Ishikawa (cell line): ENCODE measurements around the gene KCNJ6.

Source experiments
- CEBPB ChIP-seq: IDR thresholded peaks from 2 replicates; pipeline ENCODE4 v1.6.1; 2012
- CREB1 ChIP-seq: IDR thresholded peaks from 2 replicates; pipeline ENCODE4 v1.6.1; 2012; ENCODE audit warnings: low read depth
- EGR1 ChIP-seq: IDR thresholded peaks from 2 replicates; pipeline ENCODE4 v1.6.1; 2012
- EP300 ChIP-seq: IDR thresholded peaks from 2 replicates; pipeline ENCODE4 v1.6.1; 2012; ENCODE audit warnings: borderline replicate concordance
- FOXM1 ChIP-seq: IDR thresholded peaks from 2 replicates; pipeline ENCODE4 v1.6.1; 2012; ENCODE audit warnings: low read depth, borderline replicate concordance
- MAX ChIP-seq: IDR thresholded peaks from 2 replicates; pipeline ENCODE4 v1.6.1; 2012
- NFIC ChIP-seq: IDR thresholded peaks from 2 replicates; pipeline ENCODE4 v1.6.1; 2012
- RAD21 ChIP-seq: IDR thresholded peaks from 2 replicates; pipeline ENCODE4 v1.6.1; 2012; ENCODE audit warnings: low read depth
- TAF1 ChIP-seq: IDR thresholded peaks from 2 replicates; pipeline ENCODE4 v1.6.1; 2012; ENCODE audit warnings: low read depth, mild to moderate bottlenecking
- TCF12 ChIP-seq: IDR thresholded peaks from 2 replicates; pipeline ENCODE4 v1.6.1; 2012; ENCODE audit warnings: low read depth
- TEAD4 ChIP-seq: IDR thresholded peaks from 2 replicates; pipeline ENCODE4 v1.6.1; 2012
- YY1 ChIP-seq: IDR thresholded peaks from 2 replicates; pipeline ENCODE4 v1.6.1; 2012; ENCODE audit warnings: low read depth
- ZBTB7A ChIP-seq: IDR thresholded peaks from 2 replicates; pipeline ENCODE4 v1.6.1; 2012; ENCODE audit warnings: low read depth
- TF ChIP-seq, protein P1 (sequence below): IDR thresholded peaks from 2 replicates; pipeline ENCODE4 v1.6.1; 2012
- TF ChIP-seq, protein P2 (sequence below): IDR thresholded peaks from 2 replicates; pipeline ENCODE4 v1.6.1; 2012; ENCODE audit warnings: low read depth, mild to moderate bottlenecking

Gene KCNJ6

DNA sequence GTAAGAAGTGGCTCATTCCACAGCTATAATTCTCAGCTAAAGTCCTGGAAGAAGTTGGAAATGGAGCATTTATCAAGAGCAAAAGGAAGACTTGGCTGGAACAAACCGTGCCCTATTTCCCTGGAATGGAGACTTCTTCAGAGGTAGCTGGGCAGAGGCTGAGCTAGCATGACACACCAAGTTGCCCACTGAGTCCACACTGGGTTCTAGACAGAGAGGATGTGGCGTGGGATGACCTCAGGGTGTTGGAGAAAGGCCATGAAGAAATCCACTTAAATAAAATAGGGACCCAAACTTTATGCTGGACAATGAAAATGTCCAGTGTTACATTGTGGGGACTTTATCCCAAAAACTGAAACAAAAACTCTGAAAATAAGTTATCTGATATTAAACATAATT is 116.2 kb downstream of the KCNJ6 start:
- no peak for TF ChIP-seq TCF12
- TF ChIP-seq EGR1 = no peak
- no peak for TF ChIP-seq FOXM1
- no peak for TF ChIP-seq ZBTB7A
- no peak for TF ChIP-seq NFIC
- no peak for TF ChIP-seq RAD21
- TF ChIP-seq YY1 = no peak
- TF ChIP-seq, protein P1, sequence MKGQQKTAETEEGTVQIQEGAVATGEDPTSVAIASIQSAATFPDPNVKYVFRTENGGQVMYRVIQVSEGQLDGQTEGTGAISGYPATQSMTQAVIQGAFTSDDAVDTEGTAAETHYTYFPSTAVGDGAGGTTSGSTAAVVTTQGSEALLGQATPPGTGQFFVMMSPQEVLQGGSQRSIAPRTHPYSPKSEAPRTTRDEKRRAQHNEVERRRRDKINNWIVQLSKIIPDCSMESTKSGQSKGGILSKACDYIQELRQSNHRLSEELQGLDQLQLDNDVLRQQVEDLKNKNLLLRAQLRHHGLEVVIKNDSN = no peak
- TF ChIP-seq, protein P2, sequence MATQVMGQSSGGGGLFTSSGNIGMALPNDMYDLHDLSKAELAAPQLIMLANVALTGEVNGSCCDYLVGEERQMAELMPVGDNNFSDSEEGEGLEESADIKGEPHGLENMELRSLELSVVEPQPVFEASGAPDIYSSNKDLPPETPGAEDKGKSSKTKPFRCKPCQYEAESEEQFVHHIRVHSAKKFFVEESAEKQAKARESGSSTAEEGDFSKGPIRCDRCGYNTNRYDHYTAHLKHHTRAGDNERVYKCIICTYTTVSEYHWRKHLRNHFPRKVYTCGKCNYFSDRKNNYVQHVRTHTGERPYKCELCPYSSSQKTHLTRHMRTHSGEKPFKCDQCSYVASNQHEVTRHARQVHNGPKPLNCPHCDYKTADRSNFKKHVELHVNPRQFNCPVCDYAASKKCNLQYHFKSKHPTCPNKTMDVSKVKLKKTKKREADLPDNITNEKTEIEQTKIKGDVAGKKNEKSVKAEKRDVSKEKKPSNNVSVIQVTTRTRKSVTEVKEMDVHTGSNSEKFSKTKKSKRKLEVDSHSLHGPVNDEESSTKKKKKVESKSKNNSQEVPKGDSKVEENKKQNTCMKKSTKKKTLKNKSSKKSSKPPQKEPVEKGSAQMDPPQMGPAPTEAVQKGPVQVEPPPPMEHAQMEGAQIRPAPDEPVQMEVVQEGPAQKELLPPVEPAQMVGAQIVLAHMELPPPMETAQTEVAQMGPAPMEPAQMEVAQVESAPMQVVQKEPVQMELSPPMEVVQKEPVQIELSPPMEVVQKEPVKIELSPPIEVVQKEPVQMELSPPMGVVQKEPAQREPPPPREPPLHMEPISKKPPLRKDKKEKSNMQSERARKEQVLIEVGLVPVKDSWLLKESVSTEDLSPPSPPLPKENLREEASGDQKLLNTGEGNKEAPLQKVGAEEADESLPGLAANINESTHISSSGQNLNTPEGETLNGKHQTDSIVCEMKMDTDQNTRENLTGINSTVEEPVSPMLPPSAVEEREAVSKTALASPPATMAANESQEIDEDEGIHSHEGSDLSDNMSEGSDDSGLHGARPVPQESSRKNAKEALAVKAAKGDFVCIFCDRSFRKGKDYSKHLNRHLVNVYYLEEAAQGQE = no peak
- TF ChIP-seq MAX = no peak
- no peak for TF ChIP-seq TAF1
- TF ChIP-seq EP300 = no peak
- no peak for TF ChIP-seq CREB1
- no peak for TF ChIP-seq TEAD4
- TF ChIP-seq CEBPB = no peak

DNA sequence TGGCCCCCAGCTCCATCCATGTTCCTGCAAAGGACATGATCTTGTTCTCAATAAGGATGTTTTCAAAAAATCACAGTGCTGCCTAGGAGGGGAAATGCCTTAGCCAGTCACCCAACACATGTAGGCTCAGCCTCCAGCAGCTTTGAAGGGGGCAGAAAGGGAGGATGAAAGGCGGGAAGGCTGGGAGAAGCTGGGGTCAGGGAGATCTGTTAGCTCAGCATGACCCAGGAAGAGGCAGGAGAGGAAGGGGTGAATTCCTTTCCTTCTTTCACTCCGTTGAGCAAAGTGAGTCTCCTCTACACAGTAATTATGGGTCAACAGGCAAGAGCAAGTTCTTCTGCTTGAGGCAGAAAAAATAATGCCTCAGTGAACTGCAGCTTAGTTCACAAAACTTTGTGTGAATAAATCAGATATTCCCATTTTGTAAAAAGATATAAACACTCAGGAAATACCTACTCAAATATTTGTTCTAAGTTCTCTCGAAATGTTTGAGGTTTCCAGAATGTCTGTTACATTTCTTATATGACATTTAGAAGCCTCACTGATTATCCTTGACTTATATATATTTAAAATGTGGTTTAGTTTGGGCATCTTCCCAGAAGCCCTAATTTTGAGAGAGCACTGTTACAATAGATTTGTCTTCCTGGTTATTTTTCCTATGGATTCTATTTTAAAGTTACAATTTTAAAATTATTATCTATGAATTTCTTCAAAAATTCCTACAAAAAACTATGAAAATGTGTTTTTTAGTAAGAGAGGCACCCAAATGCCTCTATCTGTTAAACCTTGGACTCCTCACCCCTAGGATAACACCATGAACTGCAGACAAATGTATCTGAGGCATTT is 116.8 kb downstream of the KCNJ6 start:
- no peak for TF ChIP-seq FOXM1
- TF ChIP-seq, protein P1 = no peak
- no peak for TF ChIP-seq YY1
- TF ChIP-seq RAD21 = no peak
- TF ChIP-seq EGR1 = no peak
- TF ChIP-seq ZBTB7A = no peak
- no peak for TF ChIP-seq CREB1
- no peak for TF ChIP-seq TAF1

DNA sequence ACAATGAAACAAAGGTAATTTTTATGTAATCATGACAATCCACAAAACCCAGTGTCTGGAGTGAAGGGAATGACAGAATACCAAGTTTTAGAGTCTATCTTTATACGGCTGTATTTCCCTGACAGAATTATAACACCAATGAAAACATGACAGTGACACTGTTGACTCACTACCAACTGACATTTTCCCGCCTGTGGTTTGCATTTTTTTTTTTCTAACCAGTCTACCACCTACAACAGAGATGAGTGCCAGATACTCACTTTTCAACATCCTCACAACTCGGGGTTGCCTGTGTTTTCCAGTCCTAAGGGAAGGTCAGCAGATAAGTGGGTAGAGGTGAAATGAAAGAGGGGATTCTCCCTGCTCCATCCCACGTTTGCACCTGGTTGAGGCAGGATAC is 118.9 kb downstream of the KCNJ6 start:
- TF ChIP-seq NFIC = no peak
- TF ChIP-seq TAF1 = no peak
- TF ChIP-seq TCF12 = no peak
- TF ChIP-seq EGR1 = no peak
- TF ChIP-seq TEAD4 = no peak
- TF ChIP-seq MAX = no peak
- no peak for TF ChIP-seq CEBPB
- no peak for TF ChIP-seq ZBTB7A
- TF ChIP-seq EP300 = no peak
- TF ChIP-seq FOXM1 = no peak
- TF ChIP-seq, protein P1 = no peak

- TF ChIP-seq EGR1 = no peak
- TF ChIP-seq ZBTB7A = no peak
- no peak for TF ChIP-seq FOXM1
- TF ChIP-seq NFIC = no peak
- no peak for TF ChIP-seq TCF12
Observed at GRCh38 chr21:37796011-37796410, 120.2 kb downstream of the KCNJ6 start.

- TF ChIP-seq TEAD4 = no peak
- TF ChIP-seq, protein P2 = no peak
- no peak for TF ChIP-seq CEBPB
- no peak for TF ChIP-seq TAF1
- no peak for TF ChIP-seq YY1
- TF ChIP-seq RAD21 = no peak
- TF ChIP-seq EGR1 = no peak
- TF ChIP-seq TCF12 = no peak
- TF ChIP-seq NFIC = no peak
- TF ChIP-seq FOXM1 = no peak
- no peak for TF ChIP-seq CREB1
- TF ChIP-seq ZBTB7A = no peak
- no peak for TF ChIP-seq MAX
- TF ChIP-seq, protein P1 = no peak
- TF ChIP-seq EP300 = no peak
Observed at GRCh38 chr21:37793660-37794059, 122.6 kb downstream of the KCNJ6 start.
